CD4-positive, alpha-beta T cell treated with Interleukin-1 beta for 1 hour (primary cell): ENCODE measurements around the gene SETX.

Experiments used
- DNase-seq, 2 donors: peaks; one replicate each; pipeline ENCODE4 v3.0.0-alpha.2; 2020 to 2022

SETX gene

DNA sequence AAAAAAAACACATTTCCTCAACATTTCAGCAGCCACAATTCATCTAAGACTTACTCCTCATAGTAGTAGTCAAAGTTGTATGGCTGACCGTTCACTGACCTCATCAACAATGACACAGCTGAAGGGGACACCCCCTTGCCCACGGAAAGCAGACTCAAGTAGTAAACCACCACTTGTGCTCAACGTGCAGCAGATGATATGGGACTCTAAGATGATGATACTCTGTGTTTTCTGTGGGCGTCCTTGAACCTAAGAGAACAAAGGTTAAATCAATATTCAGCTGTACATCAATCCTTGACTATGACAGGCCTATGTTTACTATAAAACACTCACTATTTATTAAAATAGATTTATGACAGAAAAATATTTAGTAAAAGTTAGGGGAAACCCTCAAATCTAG is 71.6 kb downstream of the SETX start:
- no peak for DNase-seq

GRCh38 chr9:132274861-132275260 is 79.9 kb downstream of the SETX start:
- no peak for DNase-seq

DNA sequence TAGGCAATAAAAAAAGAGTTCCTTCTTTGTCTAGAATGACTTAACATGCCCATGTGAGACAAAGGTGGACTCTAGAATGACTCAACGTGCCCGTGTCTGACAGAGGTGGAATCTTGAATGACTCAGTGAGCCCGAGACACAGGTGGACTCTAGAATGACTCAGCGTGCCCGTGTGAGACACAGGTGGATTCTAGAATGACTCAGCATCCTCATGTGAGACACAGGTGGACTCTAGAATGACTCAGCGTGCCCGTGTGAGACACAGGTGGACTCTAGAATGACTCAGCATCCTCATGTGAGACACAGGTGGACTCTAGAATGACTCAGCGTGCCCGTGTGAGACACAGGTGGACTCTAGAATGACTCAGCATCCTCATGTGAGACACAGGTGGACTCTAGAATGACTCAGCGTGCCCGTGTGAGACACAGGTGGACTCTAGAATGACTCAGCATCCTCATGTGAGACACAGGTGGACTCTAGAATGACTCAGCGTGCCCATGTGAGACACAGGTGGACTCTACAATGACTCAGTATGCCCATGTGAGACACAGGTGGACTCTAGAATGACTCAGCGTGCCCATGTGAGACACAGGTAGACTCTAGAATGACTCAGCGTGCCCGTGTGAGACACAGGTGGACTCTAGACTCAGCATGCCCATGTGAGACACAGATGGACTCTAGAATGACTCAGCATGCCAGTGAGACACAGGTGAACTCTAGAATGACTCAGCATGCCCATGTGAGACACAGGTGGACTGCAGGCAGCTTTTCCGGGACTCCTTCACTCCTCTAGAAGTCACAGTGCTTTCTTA is 84.9 kb downstream of the SETX start:
- DNase-seq: peak in 1 of 2 donors; percentile 20

DNA sequence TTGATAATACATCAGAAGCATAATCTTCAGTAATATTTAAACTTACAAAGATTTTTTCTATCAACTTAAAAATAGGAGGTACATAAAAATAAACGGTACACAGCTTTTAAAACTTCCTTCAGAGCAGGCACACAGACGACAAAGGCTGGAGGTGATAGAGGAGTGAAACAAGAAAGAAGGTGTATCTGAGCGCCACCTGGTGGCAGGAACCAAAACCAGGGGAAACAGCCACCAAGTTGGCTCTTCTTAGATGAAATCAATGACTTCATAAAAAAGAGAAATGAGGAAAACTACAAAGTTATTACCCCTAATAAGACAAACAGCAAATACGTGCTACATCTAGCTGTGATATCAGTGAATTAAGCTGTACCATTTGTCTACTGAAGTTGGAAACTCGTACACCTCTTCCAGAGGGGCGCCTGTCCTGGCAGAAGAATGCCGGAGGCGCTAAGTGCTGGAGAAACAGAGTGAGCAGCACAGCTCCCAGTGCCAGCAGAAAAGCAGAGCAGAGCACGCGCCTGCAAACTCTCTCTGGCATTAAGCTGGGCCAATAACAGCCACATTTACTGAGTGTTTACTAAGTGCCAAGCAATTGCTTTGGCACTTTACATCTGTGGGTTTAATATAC is 85.9 kb downstream of the SETX start:
- DNase-seq: peak; percentile 63 to 73

DNA sequence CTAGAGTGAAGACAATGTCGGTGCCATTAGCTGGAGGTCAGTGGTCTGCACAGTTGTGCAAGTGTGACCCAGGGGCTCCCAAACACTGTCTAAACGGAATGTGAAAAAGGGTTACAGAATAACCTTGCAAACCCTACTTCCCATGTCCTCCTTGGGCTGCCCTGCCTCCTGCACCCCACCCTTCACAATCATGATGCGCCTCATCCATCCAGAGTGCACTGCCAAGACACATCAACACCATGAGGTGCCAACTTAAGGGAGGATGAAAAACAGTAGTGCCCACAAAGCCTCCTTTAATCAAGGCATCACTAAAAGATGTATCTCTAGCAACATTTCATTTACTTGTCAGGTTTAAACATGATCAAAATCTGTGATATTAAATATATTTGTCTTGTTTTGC is 87.1 kb downstream of the SETX start:
- no peak for DNase-seq

- no peak for DNase-seq
These were observed 88.8 kb downstream of the SETX start for GRCh38 chr9:132266017-132266416.

DNA sequence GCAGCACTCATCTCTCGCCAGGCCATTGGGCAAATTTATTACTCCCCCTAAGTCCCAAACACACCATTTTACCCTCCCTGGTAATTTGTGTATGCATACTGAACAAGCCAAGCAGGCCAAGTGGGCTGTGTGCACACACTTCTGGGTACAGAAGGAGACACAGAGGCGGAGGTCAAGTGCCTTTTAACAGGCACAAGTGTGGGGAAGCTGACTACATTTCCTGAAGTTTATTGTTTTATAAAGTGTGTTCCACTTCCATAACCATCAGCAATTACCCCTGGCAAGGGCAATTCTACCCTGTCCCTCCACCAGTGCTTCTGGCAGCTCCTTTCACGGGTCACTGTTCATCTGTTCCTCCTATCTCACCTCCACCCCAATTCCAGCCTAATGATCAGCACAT is 93.9 kb downstream of the SETX start:
- no peak for DNase-seq

DNA sequence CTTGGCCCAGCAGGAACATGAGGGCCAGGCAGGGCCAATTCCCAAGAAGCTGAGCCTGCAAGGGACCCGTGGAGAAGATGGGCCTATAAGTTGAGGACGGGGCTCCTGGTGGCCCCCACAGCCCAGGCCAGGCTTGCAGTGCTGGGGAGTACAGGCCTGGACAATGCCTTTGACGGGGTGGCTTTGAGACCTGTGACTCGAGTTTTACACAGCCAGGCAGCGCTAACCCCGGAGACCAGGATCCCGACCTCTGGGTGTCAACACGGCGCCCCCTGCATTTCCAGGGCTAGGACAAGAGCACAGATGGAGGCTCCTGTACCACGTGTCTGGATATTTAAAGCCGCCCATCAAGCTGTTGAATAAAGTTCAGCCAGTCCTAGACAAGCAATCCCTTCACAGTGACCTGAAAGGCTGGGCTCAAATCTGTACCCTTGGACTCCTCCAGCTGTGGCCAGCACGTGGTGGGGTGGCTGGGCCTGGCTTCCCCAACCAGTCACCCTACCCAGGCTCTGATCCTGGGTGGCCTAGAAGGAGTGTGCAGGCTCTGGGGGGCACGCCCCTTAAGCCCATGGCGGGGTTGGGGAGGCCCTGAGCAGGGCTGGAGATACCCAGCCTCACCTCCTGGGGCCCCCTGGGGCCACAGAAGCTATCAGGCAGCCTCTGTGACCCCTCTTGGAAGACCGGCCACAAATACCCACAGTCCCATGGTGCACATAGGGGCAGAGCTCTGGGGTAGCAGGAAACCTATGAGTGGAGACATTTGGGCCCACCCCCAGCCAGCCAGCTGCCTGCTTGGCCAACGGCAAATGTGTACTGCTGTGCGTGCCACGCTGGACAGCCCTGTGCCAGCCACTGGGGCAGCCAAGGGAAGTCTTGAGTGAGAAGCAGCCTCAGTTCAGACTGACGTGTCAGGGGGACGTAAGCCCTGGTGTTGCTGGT is 104.2 kb downstream of the SETX start:
- DNase-seq: no peak

DNA sequence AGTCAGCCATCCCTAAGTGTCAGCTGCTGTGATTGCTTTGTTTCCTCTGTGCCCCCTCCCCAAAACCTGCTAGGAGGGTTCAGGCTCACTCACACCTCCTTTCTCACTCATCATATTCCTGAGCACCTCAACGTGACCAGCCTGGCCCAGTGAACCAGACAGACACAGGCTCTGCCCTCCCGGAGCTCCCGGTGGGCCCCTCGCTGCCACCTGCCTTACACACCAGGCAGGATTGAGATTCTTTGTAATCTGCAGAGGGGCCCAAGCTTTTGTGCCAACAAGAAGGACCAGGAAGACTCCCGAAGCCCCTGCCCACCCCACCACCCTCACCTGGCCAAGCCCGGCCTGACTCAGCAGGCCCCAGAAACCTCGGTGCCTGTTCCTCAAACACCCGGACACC is 105.1 kb downstream of the SETX start:
- DNase-seq: no peak

GRCh38 chr9:132249123-132249522 is 105.7 kb downstream of the SETX start:
- no peak for DNase-seq

DNA sequence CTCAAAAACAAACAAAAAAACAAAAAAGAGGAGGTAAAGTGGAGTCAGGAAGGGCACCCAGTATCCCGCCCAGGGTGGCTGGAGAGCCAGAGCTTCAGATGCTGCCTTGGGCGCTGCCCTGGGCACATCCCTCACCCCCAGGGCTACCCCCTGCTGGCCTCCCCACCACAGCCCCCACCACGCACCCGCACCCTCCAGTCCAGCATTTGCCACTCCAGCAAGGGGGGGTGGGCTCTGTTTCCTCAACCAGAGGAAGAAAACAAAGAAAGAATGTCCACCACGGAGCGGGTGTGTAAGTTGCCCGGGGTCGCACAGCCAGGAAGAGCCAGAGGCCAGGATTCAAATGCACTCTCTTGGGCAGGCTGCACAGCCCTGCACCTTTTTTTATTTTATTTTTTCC is 106.8 kb downstream of the SETX start:
- DNase-seq: no peak

DNA sequence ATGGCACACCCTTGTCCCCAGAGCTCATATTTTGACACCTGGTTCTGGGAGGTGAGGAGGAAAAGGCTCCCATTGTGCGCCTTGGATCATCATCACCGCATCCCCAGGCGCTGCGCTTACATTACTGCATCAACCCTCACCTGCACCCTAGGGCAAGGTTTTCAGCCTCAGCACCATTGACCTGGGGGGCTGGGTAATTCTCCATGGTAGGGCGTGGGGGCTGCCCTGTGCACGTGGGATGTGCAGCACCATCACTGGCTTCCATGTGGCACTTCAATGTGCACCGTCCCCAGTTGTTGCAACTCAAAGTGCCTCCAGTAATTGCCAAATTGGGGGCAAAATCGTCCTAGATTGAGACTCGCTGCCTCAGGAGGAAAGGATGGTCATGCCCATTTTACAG is 109.3 kb downstream of the SETX start:
- no peak for DNase-seq

GRCh38 chr9:132244582-132245455 is 110.0 kb downstream of the SETX start:
- DNase-seq: no peak

DNA sequence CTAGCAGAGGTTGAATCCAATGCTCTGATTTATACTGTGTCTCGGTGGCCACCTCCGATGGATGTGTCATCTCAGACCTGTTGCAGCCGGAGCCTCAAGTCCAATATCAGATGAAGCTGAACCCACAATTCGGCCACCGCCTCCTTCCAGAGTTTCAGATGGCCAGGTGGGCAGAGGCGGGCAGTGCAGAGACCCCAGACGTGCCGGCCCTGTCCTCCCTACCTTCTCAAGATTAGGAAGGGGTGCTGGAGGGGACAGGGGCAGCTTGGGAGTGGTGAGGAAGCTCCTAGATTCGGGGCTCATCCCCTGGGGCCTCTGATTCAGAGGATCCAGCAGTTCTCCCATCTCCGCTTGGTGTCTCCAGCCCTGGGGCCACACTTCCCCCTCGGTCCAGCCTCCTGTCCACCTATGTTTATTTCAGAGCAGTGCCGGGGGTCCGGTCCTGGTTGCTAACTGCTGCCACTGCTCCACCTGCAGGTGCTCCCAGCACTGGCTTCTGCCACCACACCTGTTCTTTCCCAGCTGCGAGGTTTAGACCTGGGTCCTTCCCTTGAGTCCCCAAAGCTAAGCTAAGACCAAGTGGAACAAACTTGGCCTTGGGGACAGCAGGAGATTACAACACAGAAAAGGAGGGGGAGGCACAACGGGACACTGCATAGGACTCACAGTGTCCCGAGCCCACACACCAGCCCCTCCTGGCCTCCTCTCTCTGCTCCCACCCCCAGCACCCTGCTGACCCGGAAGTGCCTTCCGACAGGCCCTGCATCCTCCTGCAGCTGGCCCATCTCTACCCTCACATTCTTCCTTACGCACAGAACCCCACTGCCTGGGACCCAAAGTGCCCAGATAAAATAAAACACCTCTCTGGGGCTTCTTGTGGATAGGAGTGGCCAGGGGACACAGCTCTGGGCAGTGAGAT is 111.4 kb downstream of the SETX start:
- DNase-seq: no peak

GRCh38 chr9:132242621-132243155 is 112.1 kb downstream of the SETX start:
- no peak for DNase-seq

DNA sequence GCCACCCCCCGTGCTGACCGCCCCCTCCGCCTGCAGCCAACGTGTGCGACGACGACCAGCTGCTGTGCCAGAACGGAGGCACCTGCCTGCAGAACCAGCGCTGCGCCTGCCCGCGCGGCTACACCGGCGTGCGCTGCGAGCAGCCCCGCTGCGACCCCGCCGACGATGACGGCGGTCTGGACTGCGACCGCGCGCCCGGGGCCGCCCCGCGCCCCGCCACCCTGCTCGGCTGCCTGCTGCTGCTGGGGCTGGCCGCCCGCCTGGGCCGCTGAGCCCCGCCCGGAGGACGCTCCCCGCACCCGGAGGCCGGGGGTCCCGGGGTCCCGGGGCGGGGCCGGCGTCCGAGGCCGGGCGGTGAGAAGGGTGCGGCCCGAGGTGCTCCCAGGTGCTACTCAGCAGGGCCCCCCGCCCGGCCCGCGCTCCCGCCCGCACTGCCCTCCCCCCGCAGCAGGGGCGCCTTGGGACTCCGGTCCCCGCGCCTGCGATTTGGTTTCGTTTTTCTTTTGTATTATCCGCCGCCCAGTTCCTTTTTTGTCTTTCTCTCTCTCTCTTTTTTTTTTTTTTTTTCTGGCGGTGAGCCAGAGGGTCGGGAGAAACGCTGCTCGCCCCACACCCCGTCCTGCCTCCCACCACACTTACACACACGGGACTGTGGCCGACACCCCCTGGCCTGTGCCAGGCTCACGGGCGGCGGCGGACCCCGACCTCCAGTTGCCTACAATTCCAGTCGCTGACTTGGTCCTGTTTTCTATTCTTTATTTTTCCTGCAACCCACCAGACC is 112.8 kb downstream of the SETX start:
- DNase-seq: peak; percentile 68 to 75

DNA sequence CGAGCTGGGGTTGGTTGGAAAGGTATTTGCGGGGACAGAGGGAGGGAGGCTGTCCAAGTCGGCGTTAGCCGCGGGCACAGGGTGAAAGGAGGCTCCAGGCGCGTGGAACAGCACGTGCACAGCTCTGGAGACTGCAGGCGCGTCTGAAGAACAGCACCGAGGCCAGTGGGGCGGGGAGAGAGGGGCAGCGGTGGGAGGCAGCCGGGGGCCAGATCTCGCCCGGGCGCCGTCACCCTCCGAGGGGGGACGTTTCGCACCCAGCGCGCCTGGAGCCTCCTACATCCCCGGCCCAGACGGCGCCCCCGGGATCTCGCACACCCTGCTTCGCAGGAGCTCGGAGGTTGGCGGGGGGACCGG is 113.3 kb downstream of the SETX start:
- DNase-seq: no peak

- DNase-seq: peak; percentile 99 to 100
These were observed 113.8 kb downstream of the SETX start for GRCh38 chr9:132240841-132241482.

DNA sequence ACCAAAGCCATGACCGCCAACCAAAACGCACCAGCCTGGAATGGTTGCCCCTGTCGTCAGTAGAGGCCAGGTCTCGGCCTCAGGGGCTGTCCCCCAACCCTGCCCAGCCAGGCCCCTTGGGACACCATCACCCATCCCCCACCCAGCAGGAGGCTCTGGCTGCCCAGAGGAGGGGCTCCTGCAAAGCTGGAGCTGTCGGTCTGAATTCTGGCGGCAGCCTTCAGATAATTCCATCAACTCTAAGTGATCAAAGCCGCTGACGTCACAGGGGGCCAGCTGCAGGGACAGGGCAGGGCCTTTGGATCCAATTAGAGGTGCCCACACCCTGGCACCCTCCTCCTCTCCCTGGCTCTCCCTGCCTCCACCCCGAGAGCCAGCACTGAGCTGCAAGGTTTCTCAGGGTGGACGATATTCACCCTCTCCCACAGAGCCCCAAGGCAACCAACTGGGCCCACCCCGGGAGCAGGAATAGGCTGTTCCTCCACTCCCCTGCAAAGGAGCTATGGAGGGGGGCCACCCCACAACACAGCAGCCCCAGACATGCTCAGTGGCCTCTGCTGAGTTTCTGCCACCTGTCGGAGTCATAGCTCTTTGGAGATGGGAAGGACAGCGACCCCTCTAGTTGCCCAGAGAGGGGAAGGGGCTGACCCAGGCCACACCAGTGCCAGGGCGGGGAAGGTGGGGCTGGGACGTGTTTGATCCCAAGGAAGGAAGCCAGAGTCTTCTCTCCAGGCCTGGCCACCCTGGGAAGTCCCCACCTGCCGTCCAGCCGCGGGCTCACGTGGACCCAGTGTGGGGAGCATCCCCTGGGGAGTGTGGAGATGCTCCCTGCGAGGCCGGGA is 114.6 kb downstream of the SETX start:
- no peak for DNase-seq
